Transverse colon (tissue), 3 donors: ENCODE data around the gene ANGEL1.

ENCODE experiments used
- CTCF ChIP-seq, 5 experiments: fragments of 200-600 bp in 3 of 5; fragments of 450-650 bp in 2 of 5; sonication (generic) in 3 of 5; IDR thresholded peaks; 1 replicate in 2 of 5; 2 replicates in 3 of 5; pipeline ENCODE4 v1.5.1; 2016 to 2017; ENCODE audit warnings: antibody characterized with exemption in 5 of 5, inconsistent platforms in 3 of 5, mild to moderate bottlenecking in 2 of 5, moderate library complexity in 1 of 5
- POLR2A ChIP-seq: fragments of 450-650 bp; IDR thresholded peaks from one replicate; pipeline ENCODE4 v1.6.1; 2016; ENCODE audit warnings: antibody characterized with exemption, mild to moderate bottlenecking, moderate library complexity

DNA sequence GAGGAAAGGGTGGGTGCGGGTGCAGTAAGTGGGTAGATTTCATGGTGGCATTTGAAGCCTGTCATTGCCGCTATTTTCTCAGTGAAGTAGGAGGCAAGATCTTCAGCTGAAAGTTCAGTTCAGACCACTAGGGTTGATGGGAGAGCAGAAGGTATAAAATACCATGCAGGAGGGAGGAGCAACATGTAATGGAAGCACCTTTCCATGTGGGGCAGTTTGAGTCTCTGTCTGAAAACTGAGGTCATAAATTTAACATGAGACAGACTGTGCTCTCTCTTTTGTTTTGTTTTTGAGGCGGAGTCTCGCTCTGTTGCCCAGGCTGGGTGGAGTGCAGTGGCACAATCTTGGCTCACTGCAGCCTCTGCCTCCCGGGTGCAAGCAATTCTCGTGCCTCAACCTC, 36.2 kb upstream of the ANGEL1 start:
- TF ChIP-seq POLR2A (no peak), CTCF (IDR thresholded peaks at IDR 0.05) (no peak)
